GM10266 (cell line): ENCODE measurements around the gene SMG6.

ENCODE experiments used
- DNase-seq: peaks from one replicate; pipeline ENCODE4 v3.0.0; 2012; ENCODE audit errors: extremely low spot score
- CTCF ChIP-seq: IDR thresholded peaks from 2 replicates; pipeline ENCODE4 v1.5.1; 2012; ENCODE audit warnings: mild to moderate bottlenecking, low read depth; ENCODE audit not compliant: control insufficient read depth, insufficient read depth; ENCODE audit errors: missing control alignments

The SMG6 gene

DNA sequence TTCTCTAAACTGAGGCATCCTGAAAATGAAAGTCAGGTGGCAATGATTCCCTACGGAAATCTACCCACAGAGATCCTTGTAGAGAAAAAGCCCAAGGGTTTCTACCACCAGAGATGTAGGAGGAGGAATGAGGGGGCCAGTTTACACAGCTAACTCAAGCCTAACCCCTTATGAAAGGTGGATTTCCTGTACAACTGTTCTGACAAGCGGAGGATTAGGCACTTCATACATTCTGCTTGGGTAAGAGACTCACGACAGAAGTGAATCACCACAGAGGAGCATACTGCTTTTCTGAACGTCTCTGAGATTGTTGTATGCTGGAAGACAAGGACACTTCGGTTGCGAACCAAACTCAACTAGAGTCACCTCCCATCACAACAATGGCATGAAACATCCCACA, 72.7 kb downstream of the SMG6 start:
- TF ChIP-seq CTCF = no peak
- no peak for DNase-seq

DNA sequence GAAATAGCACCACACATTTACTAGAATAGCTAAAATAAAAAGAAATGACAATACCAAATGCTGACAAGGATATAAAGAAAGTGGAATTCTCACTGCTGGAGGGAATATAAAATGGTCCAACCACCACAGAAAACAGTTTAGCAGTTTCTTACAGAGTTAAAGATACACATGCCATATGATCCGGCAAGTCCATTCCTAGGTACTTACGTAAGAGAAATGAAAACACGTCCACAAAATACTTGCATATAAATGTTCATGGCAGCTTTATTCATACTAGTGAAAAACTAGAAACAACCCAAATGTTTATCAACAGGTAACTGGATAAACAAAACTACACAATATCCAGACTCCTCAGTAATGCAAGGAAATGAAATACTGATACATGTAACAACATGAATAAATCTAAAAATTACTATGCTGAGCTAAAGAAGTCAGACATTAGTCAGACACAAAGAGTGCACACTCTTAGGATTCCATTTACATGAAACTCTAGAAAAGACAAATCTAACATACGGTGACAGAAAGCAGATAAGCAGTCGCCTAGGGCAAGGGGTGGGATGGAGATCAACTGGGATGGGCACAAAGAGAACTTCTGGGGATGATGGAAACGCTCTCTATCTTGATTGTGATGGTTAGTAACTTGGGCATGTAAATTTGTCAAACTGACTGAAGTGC, 76.4 kb downstream of the SMG6 start:
- TF ChIP-seq CTCF = no peak
- DNase-seq = no peak

DNA sequence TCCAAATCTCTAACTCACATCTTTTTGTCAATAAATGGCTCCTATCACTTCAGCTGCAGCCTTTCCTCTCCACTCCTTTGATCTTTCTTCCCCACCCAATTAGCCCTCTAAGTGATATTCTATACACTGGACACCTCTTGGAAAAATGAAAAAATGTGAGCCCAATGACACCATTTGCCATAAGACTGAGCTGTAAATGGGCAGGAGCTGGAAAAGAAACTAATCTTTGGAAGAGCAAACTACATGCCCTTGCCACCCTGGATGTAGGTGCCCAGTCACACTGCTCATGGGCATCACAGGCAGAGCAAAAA, 80.0 kb downstream of the SMG6 start:
- TF ChIP-seq CTCF = no peak
- no peak for DNase-seq

DNA sequence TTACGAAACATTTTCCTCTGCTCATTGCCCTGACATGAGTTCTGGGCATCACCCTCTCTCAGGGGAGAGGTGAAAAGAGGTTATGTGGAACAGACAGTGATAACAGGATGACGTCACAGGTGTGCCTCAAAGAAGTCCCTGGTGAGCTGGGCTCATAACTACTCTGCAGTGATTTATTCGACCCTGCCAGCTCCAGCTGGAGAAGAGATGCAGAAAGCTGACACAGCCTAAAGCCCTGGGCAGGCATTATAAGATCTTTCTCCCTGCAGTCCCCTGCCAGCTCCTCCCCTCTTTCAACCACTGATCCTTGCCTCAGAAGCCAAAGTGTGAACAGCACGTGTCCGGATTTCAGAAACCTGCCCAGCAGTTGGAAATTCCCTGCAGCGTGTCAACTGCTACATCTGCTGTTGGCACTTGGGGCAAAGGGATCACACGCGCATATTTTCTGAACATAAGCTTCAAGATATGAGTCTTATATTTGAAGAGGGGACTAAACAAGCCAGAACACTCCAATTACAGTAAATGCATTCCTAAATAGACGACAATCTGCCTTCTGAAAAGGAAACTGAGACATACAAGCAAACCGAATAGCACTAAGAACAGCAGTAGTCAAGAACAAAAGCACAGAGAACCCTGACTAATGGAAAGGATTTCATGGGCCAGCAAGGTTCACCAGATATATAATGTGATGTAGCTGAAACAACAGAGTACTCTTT, 80.5 kb downstream of the SMG6 start:
- peak; percentile 27 for DNase-seq
- TF ChIP-seq CTCF = no peak

GRCh38 chr17:2222301-2222700, 81.3 kb downstream of the SMG6 start:
- no peak for TF ChIP-seq CTCF
- peak; percentile 45 for DNase-seq

GRCh38 chr17:2218426-2218825, 85.2 kb downstream of the SMG6 start:
- DNase-seq = no peak
- no peak for TF ChIP-seq CTCF

GRCh38 chr17:2215616-2216364, 87.8 kb downstream of the SMG6 start:
- DNase-seq = peak; percentile 75
- no peak for TF ChIP-seq CTCF
